Endothelial cell (in vitro differentiated cells): ENCODE results near the gene MRPS14. TPM values are rescaled to one million over a fixed set of nuclear protein-coding genes. Genes with fewer than 3 reads are reported as not detected.
"Not testable (repeated sequence)": the region's sequence is repeated elsewhere in the genome, so short reads cannot be mapped to it uniquely, and the experiment has no call there.

Source experiments
- DNase-seq: peaks from one replicate; pipeline ENCODE4 v3.0.0; 2021; ENCODE audit warnings: low spot score
- H3K27ac Mint-ChIP-seq: one replicate; pipeline ENCODE4 v1.8.0; 2021; ENCODE audit warnings: mixed read lengths, inconsistent platforms; ENCODE audit not compliant: unreplicated experiment
- H3K27me3 Mint-ChIP-seq: one replicate; pipeline ENCODE4 v1.8.0; 2021; ENCODE audit warnings: mild to moderate bottlenecking, moderate library complexity, mixed read lengths, inconsistent platforms; ENCODE audit not compliant: unreplicated experiment
- H3K36me3 Mint-ChIP-seq: one replicate; pipeline ENCODE4 v1.8.0; 2021; ENCODE audit warnings: mild to moderate bottlenecking, low read depth, mixed read lengths, inconsistent platforms; ENCODE audit not compliant: unreplicated experiment
- H3K4me1 Mint-ChIP-seq: one replicate; pipeline ENCODE4 v1.8.0; 2021; ENCODE audit warnings: mild to moderate bottlenecking, mixed read lengths, inconsistent platforms; ENCODE audit not compliant: unreplicated experiment
- H3K4me3 Mint-ChIP-seq: one replicate; pipeline ENCODE4 v1.8.0; 2021; ENCODE audit warnings: mild to moderate bottlenecking, mixed read lengths, inconsistent platforms; ENCODE audit not compliant: unreplicated experiment
- H3K9me3 Mint-ChIP-seq: one replicate; pipeline ENCODE4 v1.8.0; 2021; ENCODE audit warnings: mixed read lengths, inconsistent platforms; ENCODE audit not compliant: unreplicated experiment
- CTCF ChIP-seq: fragments of 200-600 bp; sonication (generic); IDR thresholded peaks from one replicate; pipeline ENCODE4 v1.5.0; 2021; ENCODE audit warnings: antibody characterized with exemption; ENCODE audit not compliant: unreplicated experiment
- total RNA-seq: library from RNA; stranded (reverse); fragmentation: NEBNext Ultra II Directional; extraction: Animal tissue kit (Norgen Biotek cat#: 25700); gene quantifications from one replicate; pipeline ENCODE4 v1.2.1, GENCODE V29; 2021; ENCODE audit not compliant: unreplicated experiment

Gene MRPS14
- total RNA-seq, 1 donor from 2014 or later = 41.5 TPM

DNA sequence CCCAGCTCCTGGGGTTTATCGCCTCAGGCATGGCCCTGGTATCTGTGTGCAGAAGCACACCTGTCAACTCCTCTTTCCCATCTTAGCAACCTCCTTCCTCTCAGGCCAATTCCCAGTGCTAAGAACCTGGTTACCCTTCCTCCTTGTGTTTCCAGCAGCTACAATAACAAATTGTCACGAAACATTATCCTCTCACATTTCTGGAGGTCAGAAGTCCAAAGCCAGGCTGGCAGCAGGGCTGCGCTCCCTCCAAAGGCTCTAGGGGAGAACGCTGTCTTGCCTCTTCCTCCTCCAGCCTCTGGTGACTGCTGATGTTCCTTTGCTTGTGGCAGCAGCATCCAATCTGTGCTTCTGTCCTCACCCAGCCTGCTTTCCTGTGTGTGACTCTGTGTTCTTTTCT is 10.7 kb upstream of the MRPS14 start:
- Mint-ChIP-seq H3K9me3 (no peaks in the 10 kb centered on the region), H3K4me3 (no peak overlapping the region), H3K27ac (no peak overlapping the region)

GRCh38 chr1:175024773-175025172 is 1.5 kb upstream of the MRPS14 start:
- H3K4me3 Mint-ChIP-seq = peak overlapping the region; percentile 56
- H3K27me3 Mint-ChIP-seq = peaks cover 2% of the 10 kb centered on the region
- peaks cover 23% of the 10 kb centered on the region for H3K4me1 Mint-ChIP-seq
- no peak for DNase-seq
- no peaks in the 10 kb centered on the region for H3K9me3 Mint-ChIP-seq
- no peak for TF ChIP-seq CTCF
- H3K27ac Mint-ChIP-seq = peak overlapping the region; percentile 59
- peaks cover 6% of the 10 kb centered on the region for H3K36me3 Mint-ChIP-seq

More for the DNA sequence above, 10.7 kb upstream of the MRPS14 start:
- no peaks in the 10 kb centered on the region for H3K36me3 Mint-ChIP-seq
- peaks cover 12% of the 10 kb centered on the region for H3K4me1 Mint-ChIP-seq
- TF ChIP-seq CTCF = no peak
- peaks cover 4% of the 10 kb centered on the region for H3K27me3 Mint-ChIP-seq
- DNase-seq = no peak

GRCh38 chr1:175023922-175024242 is 657 bp upstream of the MRPS14 start:
- Mint-ChIP-seq H3K4me1 (peaks cover 19% of the 10 kb centered on the region), H3K4me3 (peak overlapping the region; percentile 95), H3K27ac (peak overlapping the region; percentile 91)
- not testable (repeated sequence) for H3K36me3 Mint-ChIP-seq, DNase-seq, H3K27me3 Mint-ChIP-seq, H3K9me3 Mint-ChIP-seq

GRCh38 chr1:175019524-175019923 is 3.7 kb downstream of the MRPS14 start:
- no peak overlapping the region for H3K27ac Mint-ChIP-seq
- H3K36me3 Mint-ChIP-seq = peaks cover 19% of the 10 kb centered on the region
- TF ChIP-seq CTCF = no peak
- H3K27me3 Mint-ChIP-seq = peaks cover under 1% of the 10 kb centered on the region
- H3K4me3 Mint-ChIP-seq = no peak overlapping the region
- H3K9me3 Mint-ChIP-seq = no peaks in the 10 kb centered on the region
- DNase-seq = no peak
- peaks cover 19% of the 10 kb centered on the region for H3K4me1 Mint-ChIP-seq

DNA sequence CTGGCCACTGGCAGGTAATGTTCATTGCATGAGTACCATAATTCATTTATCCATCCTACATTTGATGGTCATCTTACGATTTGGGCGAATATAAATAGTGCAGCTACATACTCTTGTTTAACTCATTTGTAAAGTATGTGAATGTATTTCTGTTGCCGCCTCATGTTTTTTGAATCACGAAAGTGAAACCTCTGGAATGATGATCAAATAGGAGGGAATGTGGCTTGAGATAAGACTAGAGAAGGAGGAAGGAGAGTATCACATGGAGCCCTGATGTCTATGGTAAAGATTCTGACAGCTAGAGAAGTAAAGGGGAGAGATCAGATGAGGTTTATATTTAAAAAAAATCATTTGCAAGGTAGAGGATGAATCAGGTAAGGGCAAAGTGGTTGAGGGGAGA is 8.0 kb downstream of the MRPS14 start:
- DNase-seq = no peak
- Mint-ChIP-seq H3K27me3 (no peaks in the 10 kb centered on the region), H3K4me3 (no peak overlapping the region), H3K4me1 (no peaks in the 10 kb centered on the region), H3K9me3 (no peaks in the 10 kb centered on the region), H3K27ac (no peak overlapping the region), H3K36me3 (peaks cover 26% of the 10 kb centered on the region)
- no peak for TF ChIP-seq CTCF

- H3K36me3 Mint-ChIP-seq = peaks cover 28% of the 10 kb centered on the region
Measured at GRCh38 chr1:175013445-175013844, 9.8 kb downstream of the MRPS14 start.

More at GRCh38 chr1:175013445-175013844, 9.8 kb downstream of the MRPS14 start:
- DNase-seq = no peak
- TF ChIP-seq CTCF = no peak
- Mint-ChIP-seq H3K4me1 (peaks cover 5% of the 10 kb centered on the region), H3K4me3 (no peak overlapping the region), H3K27ac (no peak overlapping the region), H3K9me3 (no peaks in the 10 kb centered on the region), H3K27me3 (no peaks in the 10 kb centered on the region)
